Renal cortex interstitium (tissue), 15 donors: ENCODE results near the gene TUBB2B. TPM values are rescaled to one million over a fixed set of nuclear protein-coding genes. Genes with fewer than 3 reads are reported as not detected.

Experiments
- DNase-seq, 11 donors: peaks; one replicate each; pipeline ENCODE4 v3.0.0-alpha.2; 2013; ENCODE audit warnings: low read depth in 9 of 11, low spot score in 4 of 11; ENCODE audit errors: extremely low read depth in 1 of 11
- long read RNA-seq, 16 experiments: transcript quantifications; one replicate each; lab custom pipeline, GENCODE V29; 2026
- polyA plus RNA-seq, 3 donors: library from polyadenylated mRNA; unstranded; fragments of 120-200 nt; gene quantifications; one replicate each; pipeline ENCODE4 v1.2.1, GENCODE V29; 2013; ENCODE audit not compliant: insufficient read length in 3 of 3

The TUBB2B gene
- polyA plus RNA-seq = 100 to 1,000 TPM; 109 to 153 (median 109) TPM
- long read RNA-seq, donor 1, transcript TUBB2B-201 (4 exons, 2,020 nt) = major isoform, 31 of 32 reads
- long read RNA-seq, donor 1, partial matches to known transcripts = 0 of 32 reads
- long read RNA-seq, donor 1, other reads (novel, unspliced or antisense) = 0 of 32 reads
- long read RNA-seq, donor 2, transcript TUBB2B-201 (4 exons, 2,020 nt) = major isoform, 44 of 44 reads
- long read RNA-seq, donor 2, partial matches to known transcripts = 0 of 44 reads
- long read RNA-seq, donor 2, other reads (novel, unspliced or antisense) = 0 of 44 reads
- long read RNA-seq, donor 3, transcript TUBB2B-201 (4 exons, 2,020 nt) = major isoform, 76 of 79 reads
- long read RNA-seq, donor 3, partial matches to known transcripts = 0 of 79 reads
- long read RNA-seq, donor 3, other reads (novel, unspliced or antisense) = 0 of 79 reads
- long read RNA-seq, donor 4, transcript TUBB2B-201 (4 exons, 2,020 nt) = major isoform, 36 of 37 reads
- long read RNA-seq, donor 4, partial matches to known transcripts = 0 of 37 reads
- long read RNA-seq, donor 4, other reads (novel, unspliced or antisense) = 0 of 37 reads
- long read RNA-seq, donor 5 = 0 reads
- long read RNA-seq, donor 6, transcript TUBB2B-201 (4 exons, 2,020 nt) = major isoform, 60 of 60 reads
- long read RNA-seq, donor 6, partial matches to known transcripts = 0 of 60 reads
- long read RNA-seq, donor 6, other reads (novel, unspliced or antisense) = 0 of 60 reads
- long read RNA-seq, donor 7, transcript TUBB2B-201 (4 exons, 2,020 nt) = major isoform, 62 of 294 reads
- long read RNA-seq, donor 7, partial matches to known transcripts = 231 of 294 reads
- long read RNA-seq, donor 7, other reads (novel, unspliced or antisense) = 0 of 294 reads
- long read RNA-seq, donor 8 = 0 reads
- long read RNA-seq, donor 9, transcript TUBB2B-201 (4 exons, 2,020 nt) = major isoform, 47 of 47 reads
- long read RNA-seq, donor 9, partial matches to known transcripts = 0 of 47 reads
- long read RNA-seq, donor 9, other reads (novel, unspliced or antisense) = 0 of 47 reads
- long read RNA-seq, donor 10, transcript TUBB2B-201 (4 exons, 2,020 nt) = major isoform, 51 of 51 reads
- long read RNA-seq, donor 10, partial matches to known transcripts = 0 of 51 reads
- long read RNA-seq, donor 10, other reads (novel, unspliced or antisense) = 0 of 51 reads
- long read RNA-seq, donor 11, transcript TUBB2B-201 (4 exons, 2,020 nt) = major isoform, 41 of 42 reads
- long read RNA-seq, donor 11, partial matches to known transcripts = 0 of 42 reads
- long read RNA-seq, donor 11, other reads (novel, unspliced or antisense) = 0 of 42 reads
- long read RNA-seq, donor 12, transcript TUBB2B-201 (4 exons, 2,020 nt) = major isoform, 17 of 18 reads
- long read RNA-seq, donor 12, partial matches to known transcripts = 0 of 18 reads
- long read RNA-seq, donor 12, other reads (novel, unspliced or antisense) = 0 of 18 reads
- long read RNA-seq, donor 13 = 0 reads
- long read RNA-seq, donor 14, transcript TUBB2B-201 (4 exons, 2,020 nt) = major isoform, 40 of 41 reads
- long read RNA-seq, donor 14, partial matches to known transcripts = 0 of 41 reads
- long read RNA-seq, donor 14, other reads (novel, unspliced or antisense) = 0 of 41 reads
- long read RNA-seq, donor 15, transcript TUBB2B-201 (4 exons, 2,020 nt) = major isoform, 28 of 28 reads
- long read RNA-seq, donor 15, partial matches to known transcripts = 0 of 28 reads
- long read RNA-seq, donor 15, other reads (novel, unspliced or antisense) = 0 of 28 reads
- long read RNA-seq, donor 16, transcript TUBB2B-201 (4 exons, 2,020 nt) = major isoform, 101 of 108 reads
- long read RNA-seq, donor 16, partial matches to known transcripts = 7 of 108 reads
- long read RNA-seq, donor 16, other reads (novel, unspliced or antisense) = 0 of 108 reads

GRCh38 chr6:3227363-3228045, at the start of gene TUBB2B:
TUBB2B (minus strand) TSS chr6:3227653; CDS start chr6:3227543, 110 bp downstream.
- peak in 6 of 11 donors; percentile 78 to 87 (median 80) for DNase-seq

- no peak for DNase-seq
Measured at GRCh38 chr6:3277251-3277650, 49.8 kb upstream of the TUBB2B start.

- no peak for DNase-seq
Measured at GRCh38 chr6:3276174-3277167, 49.0 kb upstream of the TUBB2B start.

GRCh38 chr6:3273707-3274521, 46.5 kb upstream of the TUBB2B start:
- DNase-seq = no peak

GRCh38 chr6:3272911-3273547, 45.6 kb upstream of the TUBB2B start:
- no peak for DNase-seq

- no peak for DNase-seq
Measured at GRCh38 chr6:3271756-3272155, 44.3 kb upstream of the TUBB2B start.

GRCh38 chr6:3270258-3270657, 42.8 kb upstream of the TUBB2B start:
- DNase-seq = no peak

- no peak for DNase-seq
Measured at GRCh38 chr6:3269281-3269975, 42.0 kb upstream of the TUBB2B start.

GRCh38 chr6:3268680-3269079, 41.2 kb upstream of the TUBB2B start:
- DNase-seq = no peak

GRCh38 chr6:3267162-3267561, 39.7 kb upstream of the TUBB2B start:
- no peak for DNase-seq

- no peak for DNase-seq
Measured at GRCh38 chr6:3266170-3266569, 38.7 kb upstream of the TUBB2B start.

GRCh38 chr6:3265671-3266070, 38.2 kb upstream of the TUBB2B start:
- no peak for DNase-seq

- no peak for DNase-seq
Measured at GRCh38 chr6:3264356-3264755, 36.9 kb upstream of the TUBB2B start.

GRCh38 chr6:3263096-3263495, 35.6 kb upstream of the TUBB2B start:
- no peak for DNase-seq
